Glutamatergic neuron (in vitro differentiated cells): Measurements from ENCODE around the gene NDUFS8. TPM values are rescaled to one million over a fixed set of nuclear protein-coding genes. Genes with fewer than 3 reads are reported as not detected.

Experiments used
- DNase-seq: peaks from one replicate; pipeline ENCODE4 v3.0.0; 2022
- H3K27ac Mint-ChIP-seq: one replicate; pipeline ENCODE4 v1.8.0; 2020; ENCODE audit warnings: mild to moderate bottlenecking, mixed read lengths, inconsistent platforms; ENCODE audit not compliant: unreplicated experiment
- H3K27me3 Mint-ChIP-seq: one replicate; pipeline ENCODE4 v1.8.0; 2020; ENCODE audit warnings: mild to moderate bottlenecking, moderate library complexity, mixed read lengths, inconsistent platforms; ENCODE audit not compliant: unreplicated experiment
- H3K36me3 Mint-ChIP-seq: one replicate; pipeline ENCODE4 v1.8.0; 2020; ENCODE audit warnings: mild to moderate bottlenecking, mixed read lengths, inconsistent platforms; ENCODE audit not compliant: unreplicated experiment
- H3K4me1 Mint-ChIP-seq: one replicate; pipeline ENCODE4 v1.8.0; 2020; ENCODE audit warnings: mild to moderate bottlenecking, low read depth, mixed read lengths, inconsistent platforms; ENCODE audit not compliant: unreplicated experiment
- H3K4me3 Mint-ChIP-seq: one replicate; pipeline ENCODE4 v1.8.0; 2020; ENCODE audit warnings: mild to moderate bottlenecking, mixed read lengths, inconsistent platforms; ENCODE audit not compliant: unreplicated experiment
- H3K9me3 Mint-ChIP-seq: one replicate; pipeline ENCODE4 v1.8.0; 2020; ENCODE audit warnings: mild to moderate bottlenecking, moderate library complexity, mixed read lengths, inconsistent platforms; ENCODE audit not compliant: unreplicated experiment
- total RNA-seq: library from RNA; stranded (reverse); fragmentation: NEBNext Ultra II Directional; extraction: Animal tissue kit (Norgen Biotek cat#: 25700); gene quantifications from one replicate; pipeline ENCODE4 v1.2.1, GENCODE V29; 2021; ENCODE audit not compliant: unreplicated experiment
- TF ChIP-seq, protein P1 (sequence below): fragments of 200-600 bp; sonication (generic); IDR thresholded peaks from one replicate; pipeline ENCODE4 v1.5.0; 2021; ENCODE audit not compliant: partially characterized antibody, unreplicated experiment

The NDUFS8 gene
- total RNA-seq, 1 donor from 2014 or later, result 136 TPM

DNA sequence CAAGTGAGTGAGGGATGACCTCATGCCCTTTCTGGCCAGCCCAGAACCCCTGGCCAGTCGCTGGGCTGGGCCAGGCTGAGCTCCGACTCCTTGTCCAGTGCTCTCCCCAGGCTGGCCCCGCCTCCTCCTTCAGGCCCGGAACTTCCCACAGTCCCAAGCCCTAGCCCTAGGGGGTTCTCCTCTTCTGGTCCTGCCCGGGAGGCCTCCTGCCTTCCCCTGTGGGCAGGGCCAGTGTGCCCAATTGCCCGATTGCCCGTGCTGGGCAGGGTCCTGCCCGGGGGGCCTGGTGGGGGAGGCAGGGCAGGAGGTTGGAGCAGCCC is 12.5 kb downstream of the NDUFS8 start:
- no peak for DNase-seq
- peaks cover 2% of the 10 kb centered on the region for H3K9me3 Mint-ChIP-seq
- H3K27ac Mint-ChIP-seq, result no peak overlapping the region
- peaks cover 3% of the 10 kb centered on the region for H3K27me3 Mint-ChIP-seq
- no peaks in the 10 kb centered on the region for H3K36me3 Mint-ChIP-seq
- H3K4me1 Mint-ChIP-seq, result peaks cover 2% of the 10 kb centered on the region
- TF ChIP-seq, protein P1, sequence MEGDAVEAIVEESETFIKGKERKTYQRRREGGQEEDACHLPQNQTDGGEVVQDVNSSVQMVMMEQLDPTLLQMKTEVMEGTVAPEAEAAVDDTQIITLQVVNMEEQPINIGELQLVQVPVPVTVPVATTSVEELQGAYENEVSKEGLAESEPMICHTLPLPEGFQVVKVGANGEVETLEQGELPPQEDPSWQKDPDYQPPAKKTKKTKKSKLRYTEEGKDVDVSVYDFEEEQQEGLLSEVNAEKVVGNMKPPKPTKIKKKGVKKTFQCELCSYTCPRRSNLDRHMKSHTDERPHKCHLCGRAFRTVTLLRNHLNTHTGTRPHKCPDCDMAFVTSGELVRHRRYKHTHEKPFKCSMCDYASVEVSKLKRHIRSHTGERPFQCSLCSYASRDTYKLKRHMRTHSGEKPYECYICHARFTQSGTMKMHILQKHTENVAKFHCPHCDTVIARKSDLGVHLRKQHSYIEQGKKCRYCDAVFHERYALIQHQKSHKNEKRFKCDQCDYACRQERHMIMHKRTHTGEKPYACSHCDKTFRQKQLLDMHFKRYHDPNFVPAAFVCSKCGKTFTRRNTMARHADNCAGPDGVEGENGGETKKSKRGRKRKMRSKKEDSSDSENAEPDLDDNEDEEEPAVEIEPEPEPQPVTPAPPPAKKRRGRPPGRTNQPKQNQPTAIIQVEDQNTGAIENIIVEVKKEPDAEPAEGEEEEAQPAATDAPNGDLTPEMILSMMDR, result no peak
- no peak overlapping the region for H3K4me3 Mint-ChIP-seq

DNA sequence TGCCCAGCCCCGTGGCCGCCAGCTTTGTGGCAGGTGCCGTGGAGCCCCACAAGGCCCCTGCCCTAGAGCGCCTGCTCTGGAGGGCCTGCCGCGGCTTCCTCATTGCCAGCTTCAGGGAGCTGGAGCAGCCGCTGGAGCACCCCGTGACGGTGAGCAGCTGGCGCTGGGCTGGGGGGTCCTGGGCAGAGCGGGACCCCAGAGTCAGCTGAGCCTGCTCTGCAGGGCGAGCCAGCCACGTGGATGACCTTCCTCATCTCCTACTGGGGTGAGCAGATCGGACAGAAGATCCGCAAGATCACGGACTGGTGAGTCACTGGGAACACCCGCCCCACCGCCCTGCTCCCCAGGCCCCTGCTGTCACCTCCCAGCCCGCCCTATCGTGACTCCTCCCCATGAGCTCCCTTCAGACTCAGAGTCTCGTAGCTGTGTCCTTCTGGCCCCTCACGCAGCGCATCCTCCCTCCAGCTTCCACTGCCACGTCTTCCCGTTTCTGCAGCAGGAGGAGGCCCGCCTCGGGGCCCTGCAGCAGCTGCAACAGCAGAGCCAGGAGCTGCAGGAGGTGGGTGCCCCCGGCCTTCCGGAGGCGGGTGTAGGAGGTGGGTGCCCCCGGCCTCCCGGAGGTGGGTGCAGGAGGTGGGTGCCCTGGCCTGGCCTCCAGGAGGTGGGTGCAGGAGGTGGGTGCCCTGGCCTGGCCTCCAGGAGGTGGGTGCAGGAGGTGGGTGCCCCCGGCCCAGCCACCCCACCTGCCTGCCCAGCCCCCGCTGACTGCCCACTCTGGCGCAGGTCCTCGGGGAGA is 13.1 kb downstream of the NDUFS8 start:
- peak; percentile 68 for DNase-seq
- Mint-ChIP-seq H3K36me3 (no peaks in the 10 kb centered on the region), H3K4me3 (no peak overlapping the region)

DNA sequence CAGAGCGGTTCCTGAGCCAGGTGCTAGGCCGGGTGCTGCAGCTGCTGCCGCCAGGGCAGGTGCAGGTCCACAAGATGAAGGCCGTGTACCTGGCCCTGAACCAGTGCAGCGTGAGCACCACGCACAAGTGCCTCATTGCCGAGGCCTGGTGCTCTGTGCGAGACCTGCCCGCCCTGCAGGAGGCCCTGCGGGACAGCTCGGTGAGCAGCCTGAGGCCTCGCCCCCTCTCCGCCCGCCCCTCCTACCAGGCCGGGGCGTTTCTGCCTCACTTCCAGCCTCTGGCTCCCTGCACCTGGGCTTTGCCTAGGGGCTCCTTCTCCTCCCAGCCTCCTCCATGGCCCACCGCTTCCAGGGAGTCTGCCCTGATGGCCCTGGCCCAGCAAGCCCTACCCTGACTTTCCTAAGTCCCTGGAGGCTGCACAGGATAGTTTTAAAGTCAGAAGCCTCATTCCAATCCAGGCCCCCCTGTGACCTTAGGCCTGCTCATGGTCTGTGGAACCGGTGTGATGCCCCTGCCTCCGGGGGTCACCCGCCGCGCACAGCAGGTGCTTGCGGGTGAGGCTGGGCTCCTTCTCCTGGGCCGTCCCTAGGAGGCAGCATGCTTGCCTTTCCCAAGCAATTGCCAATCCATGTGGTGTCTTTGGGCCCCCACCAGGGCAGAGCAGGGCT is 13.8 kb downstream of the NDUFS8 start:
- no peak overlapping the region for H3K27ac Mint-ChIP-seq

More for the DNA sequence above, 13.1 kb downstream of the NDUFS8 start:
- H3K27ac Mint-ChIP-seq, result no peak overlapping the region
- peaks cover 2% of the 10 kb centered on the region for H3K4me1 Mint-ChIP-seq
- TF ChIP-seq, protein P1, result no peak
- H3K9me3 Mint-ChIP-seq, result peaks cover 2% of the 10 kb centered on the region
- peaks cover 3% of the 10 kb centered on the region for H3K27me3 Mint-ChIP-seq

DNA sequence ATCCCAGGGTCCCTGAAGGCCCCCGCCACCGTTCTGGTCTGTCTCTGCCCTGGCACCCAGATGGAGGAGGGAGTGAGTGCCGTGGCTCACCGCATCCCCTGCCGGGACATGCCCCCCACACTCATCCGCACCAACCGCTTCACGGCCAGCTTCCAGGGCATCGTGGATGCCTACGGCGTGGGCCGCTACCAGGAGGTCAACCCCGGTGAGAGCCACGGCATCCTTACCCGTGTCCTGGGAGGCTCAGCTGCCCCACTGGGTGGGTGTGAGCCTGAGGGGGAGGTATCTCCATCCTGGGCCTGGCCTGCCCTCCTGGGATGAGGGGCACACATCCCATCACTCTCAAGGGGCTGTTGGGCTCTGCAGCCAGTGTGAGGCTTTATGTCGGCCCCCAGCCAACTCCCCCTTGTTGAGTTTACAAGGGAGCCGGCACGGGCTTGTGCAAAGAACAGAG is 14.4 kb downstream of the NDUFS8 start:
- H3K9me3 Mint-ChIP-seq, result peaks cover 3% of the 10 kb centered on the region
- H3K27ac Mint-ChIP-seq, result no peak overlapping the region
- H3K36me3 Mint-ChIP-seq, result no peaks in the 10 kb centered on the region
- TF ChIP-seq, protein P1, result no peak
- H3K4me3 Mint-ChIP-seq, result no peak overlapping the region
- H3K27me3 Mint-ChIP-seq, result peaks cover 3% of the 10 kb centered on the region
- DNase-seq, result no peak
- peaks cover under 1% of the 10 kb centered on the region for H3K4me1 Mint-ChIP-seq

More for the DNA sequence above, 13.8 kb downstream of the NDUFS8 start:
- DNase-seq, result no peak
- Mint-ChIP-seq H3K27me3 (peaks cover 3% of the 10 kb centered on the region), H3K36me3 (no peaks in the 10 kb centered on the region), H3K4me3 (no peak overlapping the region), H3K9me3 (peaks cover 3% of the 10 kb centered on the region), H3K4me1 (peaks cover 2% of the 10 kb centered on the region)
- TF ChIP-seq, protein P1, result no peak
